ENCODE results near the gene ZSCAN2.

ZSCAN2 gene

DNA sequence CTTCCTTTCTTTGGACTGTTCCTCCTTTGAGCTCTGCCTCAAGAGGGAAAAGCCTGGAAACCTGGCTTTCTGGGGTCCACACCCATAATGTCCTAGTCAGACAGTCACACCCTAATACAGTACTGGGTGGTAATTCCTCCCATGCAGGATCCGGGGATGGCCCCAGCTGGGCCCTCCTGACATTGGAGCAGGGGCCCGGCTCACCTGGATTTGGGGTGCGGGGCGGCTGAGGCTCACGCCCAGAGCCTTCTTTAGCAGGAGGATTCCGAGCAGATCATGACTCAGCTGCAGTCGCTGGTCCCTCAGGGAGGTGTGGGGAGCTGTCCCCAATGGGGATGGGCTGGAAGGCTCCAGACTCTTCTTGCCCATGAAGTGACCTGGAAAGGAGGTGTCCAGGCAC is 56.2 kb downstream of the ZSCAN2 start:
- Histone ChIP-seq H3K27ac (ENCODE audit: low read length) (no peak overlapping the region), H3K36me3 (replicated peaks; ENCODE audit: insufficient read depth, low read length) (no peaks in the 10 kb centered on the region), H3K4me2 (ENCODE audit: low read depth, low read length) (no peak overlapping the region), H3F3A (ENCODE audit: insufficient read depth, low read length) (peaks cover 49% of the 10 kb centered on the region), H4K20me1 (ENCODE audit: insufficient read depth, low read length) (no peaks in the 10 kb centered on the region), H2AFZ (ENCODE audit: low read length) (no peak overlapping the region), H3K79me2 (ENCODE audit: low read length) (peaks cover 15% of the 10 kb centered on the region), H3K9me2 (replicated peaks; ENCODE audit: insufficient read depth, low read length) (no peaks in the 10 kb centered on the region), H3K27me3 (replicated peaks; ENCODE audit: insufficient read depth, low read length) (no peaks in the 10 kb centered on the region), H3K4me3 (ENCODE audit: low read length) (no peak overlapping the region), H3K4me1 (ENCODE audit: low read length) (peaks cover 33% of the 10 kb centered on the region), H3K9ac (ENCODE audit: low read length) (no peak overlapping the region), H3K9me3 (replicated peaks; ENCODE audit: insufficient read depth, low read length) (no peaks in the 10 kb centered on the region)
- no peak for DNase-seq
- TF ChIP-seq EZH2phosphoT487 (IDR thresholded peaks at IDR 0.05; ENCODE audit: low read length) (no peak), EZH2 (optimal IDR thresholded peaks at IDR 0.05; ENCODE audit: low read depth, low read length) (no peak)
- TF ChIP-seq, protein P1, sequence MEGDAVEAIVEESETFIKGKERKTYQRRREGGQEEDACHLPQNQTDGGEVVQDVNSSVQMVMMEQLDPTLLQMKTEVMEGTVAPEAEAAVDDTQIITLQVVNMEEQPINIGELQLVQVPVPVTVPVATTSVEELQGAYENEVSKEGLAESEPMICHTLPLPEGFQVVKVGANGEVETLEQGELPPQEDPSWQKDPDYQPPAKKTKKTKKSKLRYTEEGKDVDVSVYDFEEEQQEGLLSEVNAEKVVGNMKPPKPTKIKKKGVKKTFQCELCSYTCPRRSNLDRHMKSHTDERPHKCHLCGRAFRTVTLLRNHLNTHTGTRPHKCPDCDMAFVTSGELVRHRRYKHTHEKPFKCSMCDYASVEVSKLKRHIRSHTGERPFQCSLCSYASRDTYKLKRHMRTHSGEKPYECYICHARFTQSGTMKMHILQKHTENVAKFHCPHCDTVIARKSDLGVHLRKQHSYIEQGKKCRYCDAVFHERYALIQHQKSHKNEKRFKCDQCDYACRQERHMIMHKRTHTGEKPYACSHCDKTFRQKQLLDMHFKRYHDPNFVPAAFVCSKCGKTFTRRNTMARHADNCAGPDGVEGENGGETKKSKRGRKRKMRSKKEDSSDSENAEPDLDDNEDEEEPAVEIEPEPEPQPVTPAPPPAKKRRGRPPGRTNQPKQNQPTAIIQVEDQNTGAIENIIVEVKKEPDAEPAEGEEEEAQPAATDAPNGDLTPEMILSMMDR (IDR thresholded peaks at IDR 0.05; ENCODE audit: low read length), result no peak

DNA sequence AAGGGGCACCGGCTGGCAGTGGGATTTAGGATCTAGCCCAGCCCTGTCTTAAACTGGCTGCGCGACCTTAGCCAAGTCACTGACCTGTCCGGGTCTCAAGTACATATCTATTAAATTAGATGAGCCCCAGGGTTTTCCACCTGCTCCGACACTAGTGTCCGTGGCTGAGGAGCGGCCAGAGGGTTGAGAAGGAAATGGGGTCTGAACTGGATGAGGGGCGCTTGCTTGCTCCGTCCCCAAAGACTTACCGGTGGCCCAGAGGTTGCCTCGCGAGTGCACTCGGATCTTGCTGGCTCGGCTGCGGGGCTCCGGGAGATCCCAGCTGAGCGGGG is 56.9 kb downstream of the ZSCAN2 start:
- TF ChIP-seq EZH2 (optimal IDR thresholded peaks at IDR 0.05; ENCODE audit: low read depth, low read length) (no peak), EZH2phosphoT487 (IDR thresholded peaks at IDR 0.05; ENCODE audit: low read length) (no peak)
- TF ChIP-seq, protein P1 (IDR thresholded peaks at IDR 0.05; ENCODE audit: low read length), result no peak
- H3K9me3 ChIP-seq (replicated peaks; ENCODE audit: insufficient read depth, low read length), result no peaks in the 10 kb centered on the region
- H3K9ac ChIP-seq (ENCODE audit: low read length), result peak overlapping the region; percentile 77
- no peaks in the 10 kb centered on the region for H3K36me3 ChIP-seq (replicated peaks; ENCODE audit: insufficient read depth, low read length)
- peak overlapping the region; percentile 61 for H3K4me3 ChIP-seq (ENCODE audit: low read length)
- peaks cover 14% of the 10 kb centered on the region for H3K79me2 ChIP-seq (ENCODE audit: low read length)
- peak overlapping the region; percentile 84 for H3K4me2 ChIP-seq (ENCODE audit: low read depth, low read length)
- no peak overlapping the region for H3K27ac ChIP-seq (ENCODE audit: low read length)
- peaks cover 33% of the 10 kb centered on the region for H3K4me1 ChIP-seq (ENCODE audit: low read length)
- peaks cover 49% of the 10 kb centered on the region for H3F3A ChIP-seq (ENCODE audit: insufficient read depth, low read length)
- no peak for DNase-seq
- H3K27me3 ChIP-seq (replicated peaks; ENCODE audit: insufficient read depth, low read length), result no peaks in the 10 kb centered on the region
- H2AFZ ChIP-seq (ENCODE audit: low read length), result peak overlapping the region; percentile 80
- no peaks in the 10 kb centered on the region for H3K9me2 ChIP-seq (replicated peaks; ENCODE audit: insufficient read depth, low read length)
- H4K20me1 ChIP-seq (ENCODE audit: insufficient read depth, low read length), result no peaks in the 10 kb centered on the region

DNA sequence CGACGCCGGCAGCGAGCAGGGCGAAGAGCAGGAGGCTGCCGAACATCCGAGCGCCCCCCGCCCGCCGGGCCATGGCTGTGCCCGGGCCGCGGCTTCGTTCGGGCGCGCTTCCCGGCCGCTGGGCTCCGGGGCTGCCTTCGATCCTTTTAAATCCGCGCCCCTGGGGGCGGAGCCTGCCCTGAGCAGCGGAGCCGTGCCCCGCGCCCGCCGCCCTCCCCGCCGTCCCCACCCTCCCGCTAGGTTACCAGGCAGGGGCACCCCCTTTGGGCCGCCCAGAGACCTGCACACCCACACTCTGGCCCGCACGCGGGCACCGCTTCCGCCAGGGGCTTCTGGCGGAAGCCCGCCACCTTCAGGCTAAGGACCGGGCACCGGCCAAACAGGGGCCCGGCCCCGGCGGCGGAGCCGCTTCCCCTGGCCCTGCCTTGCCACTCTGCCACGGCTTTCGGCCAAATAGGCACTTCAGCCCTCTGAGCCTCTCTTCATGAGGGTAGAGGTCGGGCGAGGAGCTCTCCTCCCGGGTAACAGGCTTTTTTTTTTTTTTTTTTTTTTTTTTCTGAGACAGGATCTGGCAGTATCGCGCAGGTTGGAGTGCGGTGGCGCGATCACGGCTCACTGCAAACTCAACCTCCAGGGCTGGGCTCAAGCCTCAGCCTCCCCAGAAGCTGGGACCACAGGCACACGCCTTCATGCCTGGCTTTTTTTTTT is 57.4 kb downstream of the ZSCAN2 start, which contains the start of gene NMB:
Gene NMB, minus strand, starts transcription at position 120 of the 708 bp plus-strand sequence. Its CDS starts 47 bp downstream, at position 73.
- Histone ChIP-seq H3K4me2 (ENCODE audit: low read depth, low read length) (peak within 1 kb of the TSS; percentile 84), H2AFZ (ENCODE audit: low read length) (peak within 1 kb of the TSS; percentile 80), H3K9ac (ENCODE audit: low read length) (peak within 1 kb of the TSS; percentile 77), H4K20me1 (ENCODE audit: insufficient read depth, low read length) (no peaks in the 10 kb centered on the region), H3K79me2 (ENCODE audit: low read length) (peaks cover 9% of the 10 kb centered on the region), H3K27ac (ENCODE audit: low read length) (peak within 1 kb of the TSS; percentile 81; the same call in 1 of the 2 replicates), H3K4me3 (ENCODE audit: low read length) (peak within 1 kb of the TSS; percentile 61), H3K9me3 (replicated peaks; ENCODE audit: insufficient read depth, low read length) (no peaks in the 10 kb centered on the region), H3K36me3 (replicated peaks; ENCODE audit: insufficient read depth, low read length) (no peaks in the 10 kb centered on the region), H3K4me1 (ENCODE audit: low read length) (peaks cover 33% of the 10 kb centered on the region), H3F3A (ENCODE audit: insufficient read depth, low read length) (peaks cover 49% of the 10 kb centered on the region), H3K27me3 (replicated peaks; ENCODE audit: insufficient read depth, low read length) (no peaks in the 10 kb centered on the region), H3K9me2 (replicated peaks; ENCODE audit: insufficient read depth, low read length) (no peaks in the 10 kb centered on the region)
- TF ChIP-seq, protein P1 (IDR thresholded peaks at IDR 0.05; ENCODE audit: low read length), result peak; percentile 68
- no peak for TF ChIP-seq EZH2phosphoT487 (IDR thresholded peaks at IDR 0.05; ENCODE audit: low read length)
- peak; percentile 93 for DNase-seq

All from MM.1S (cell line).